Activated naive CD8-positive, alpha-beta T cell (primary cell): ENCODE data around the gene M1AP.

ENCODE experiments used
- H3K27ac Mint-ChIP-seq: one replicate; pipeline ENCODE4 v1.8.0; 2021; ENCODE audit warnings: mixed read lengths
- H3K27me3 Mint-ChIP-seq: one replicate; pipeline ENCODE4 v1.8.0; 2021; ENCODE audit warnings: mixed read lengths
- H3K36me3 Mint-ChIP-seq: one replicate; pipeline ENCODE4 v1.8.0; 2021; ENCODE audit warnings: mixed read lengths
- H3K4me1 Mint-ChIP-seq: one replicate; pipeline ENCODE4 v1.8.0; 2021; ENCODE audit warnings: low read depth, mixed read lengths
- H3K4me3 Mint-ChIP-seq: one replicate; pipeline ENCODE4 v1.8.0; 2021; ENCODE audit warnings: mild to moderate bottlenecking, mixed read lengths
- H3K9me3 Mint-ChIP-seq: one replicate; pipeline ENCODE4 v1.8.0; 2021; ENCODE audit warnings: low read depth, mixed read lengths

Gene M1AP

GRCh38 chr2:74554820-74555531 lies 93.2 kb downstream of the M1AP start:
- Mint-ChIP-seq H3K4me3 (peak overlapping the region; percentile 92), H3K9me3 (no peaks in the 10 kb centered on the region), H3K27ac (peak overlapping the region; percentile 81), H3K36me3 (no peaks in the 10 kb centered on the region), H3K27me3 (peaks cover 11% of the 10 kb centered on the region), H3K4me1 (peaks cover 5% of the 10 kb centered on the region)

DNA sequence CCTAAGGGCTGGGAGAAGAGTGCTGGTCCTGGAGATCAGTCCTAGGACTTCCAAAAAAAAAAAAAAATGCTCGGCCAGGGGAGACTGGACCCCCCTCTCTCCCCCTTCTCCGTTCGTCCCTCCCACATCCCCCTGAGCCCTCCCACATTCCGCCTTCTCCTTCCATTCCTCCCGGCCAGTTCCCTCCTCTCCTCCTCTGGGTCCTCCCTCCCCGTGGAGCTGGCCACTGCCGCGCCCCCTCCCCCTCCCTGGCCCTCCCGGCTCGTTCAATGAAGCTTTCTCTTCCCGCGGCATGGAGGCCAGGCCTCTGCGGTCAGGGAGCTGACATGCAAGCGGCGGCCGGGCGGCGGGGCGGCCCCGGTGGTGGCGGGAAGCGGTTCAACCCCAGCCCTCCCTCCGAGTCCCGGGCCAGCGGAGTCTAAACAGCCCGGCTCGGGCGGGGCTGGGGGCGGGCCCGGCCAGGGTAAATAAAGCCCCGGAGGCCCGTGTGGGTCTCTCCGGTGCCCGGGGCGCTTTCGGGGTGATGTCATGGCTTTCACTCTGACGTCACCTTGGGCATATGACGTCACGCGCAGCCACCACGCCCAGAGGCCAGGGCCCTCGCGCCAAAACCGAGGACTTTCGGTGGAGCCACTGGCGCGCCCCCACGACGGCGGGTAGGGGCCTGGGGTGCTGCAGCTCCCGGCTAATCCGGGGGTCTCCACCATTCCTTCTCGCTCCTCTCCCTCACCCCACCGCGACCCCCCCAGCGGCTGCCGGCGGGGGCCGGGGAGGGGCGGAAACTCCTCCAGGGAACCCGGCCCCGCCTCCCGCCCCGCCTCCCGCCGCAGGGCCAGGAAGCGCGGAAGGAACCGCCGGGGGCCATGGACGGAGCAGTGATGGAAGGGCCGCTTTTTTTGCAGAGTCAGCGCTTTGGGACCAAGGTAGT lies 94.0 kb downstream of the M1AP start, which contains the start of the genes DOK1 and LOXL3:
TSS of gene DOK1 (plus strand) at position 829 of the 928 bp plus-strand sequence. CDS start at position 864, 35 bp downstream.
TSS of gene LOXL3 (minus strand) at position 51 of the 928 bp plus-strand sequence. CDS start 1,308 bp downstream, outside the sequence.
- peak within 1 kb of the TSS; percentile 92 for H3K4me3 Mint-ChIP-seq
- H3K27ac Mint-ChIP-seq, result peak within 1 kb of the TSS; percentile 81
- H3K27me3 Mint-ChIP-seq, result peaks cover 15% of the 10 kb centered on the region
- H3K9me3 Mint-ChIP-seq, result no peaks in the 10 kb centered on the region
- H3K36me3 Mint-ChIP-seq, result no peaks in the 10 kb centered on the region
- H3K4me1 Mint-ChIP-seq, result peaks cover 9% of the 10 kb centered on the region

DNA sequence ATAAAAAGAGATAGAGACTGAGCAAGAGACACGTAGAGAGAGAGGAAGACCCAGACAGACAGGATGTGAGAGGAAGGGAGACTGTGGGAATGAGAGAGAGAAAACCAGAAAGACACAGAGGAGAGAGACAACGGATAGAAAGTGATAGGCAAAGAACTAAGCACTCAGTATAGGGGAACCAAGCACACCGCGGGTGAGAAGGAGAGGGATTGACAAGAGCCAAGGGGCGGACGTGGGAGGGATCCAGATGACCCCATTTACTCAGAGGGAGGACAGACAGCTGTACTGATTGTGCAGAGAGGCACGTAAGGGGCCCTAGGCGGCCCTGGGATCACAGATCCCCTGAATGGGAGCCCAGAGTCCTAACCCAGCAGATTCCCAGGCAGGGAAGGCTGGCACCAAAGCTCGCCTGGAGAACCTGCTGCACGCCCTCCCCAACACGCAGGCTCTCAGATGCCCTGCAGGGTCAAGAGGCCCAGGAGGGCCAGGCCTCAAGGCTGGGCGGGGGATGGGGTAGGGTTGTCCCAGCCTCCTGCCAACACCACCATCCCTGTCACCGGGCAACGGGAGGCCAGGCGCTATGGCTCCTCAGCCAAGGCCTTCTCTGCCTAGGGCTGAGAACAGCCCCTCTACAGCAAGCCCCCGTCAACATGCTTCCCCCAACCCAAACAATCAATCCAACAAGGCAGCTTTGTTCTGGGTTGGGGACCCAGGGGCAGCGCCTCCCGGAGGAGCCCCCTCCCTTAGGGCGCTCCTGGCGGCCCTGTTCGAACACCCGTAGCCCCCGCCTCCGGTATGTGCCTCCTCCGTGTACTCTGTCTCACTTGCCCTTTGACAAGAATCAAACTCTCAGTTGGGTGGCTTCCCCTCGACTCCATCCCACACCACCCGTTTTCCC lies 95.0 kb downstream of the M1AP start:
- H3K27me3 Mint-ChIP-seq, result peaks cover 19% of the 10 kb centered on the region
- no peaks in the 10 kb centered on the region for H3K36me3 Mint-ChIP-seq
- H3K4me3 Mint-ChIP-seq, result peak overlapping the region; percentile 80
- H3K27ac Mint-ChIP-seq, result peak overlapping the region; percentile 10
- peaks cover 12% of the 10 kb centered on the region for H3K4me1 Mint-ChIP-seq
- no peaks in the 10 kb centered on the region for H3K9me3 Mint-ChIP-seq

- Mint-ChIP-seq H3K9me3 (no peaks in the 10 kb centered on the region), H3K4me1 (peaks cover 13% of the 10 kb centered on the region), H3K36me3 (no peaks in the 10 kb centered on the region), H3K27ac (no peak overlapping the region), H3K4me3 (peak overlapping the region; percentile 69), H3K27me3 (peaks cover 26% of the 10 kb centered on the region)
Observed at GRCh38 chr2:74551942-74552913, 95.9 kb downstream of the M1AP start.

DNA sequence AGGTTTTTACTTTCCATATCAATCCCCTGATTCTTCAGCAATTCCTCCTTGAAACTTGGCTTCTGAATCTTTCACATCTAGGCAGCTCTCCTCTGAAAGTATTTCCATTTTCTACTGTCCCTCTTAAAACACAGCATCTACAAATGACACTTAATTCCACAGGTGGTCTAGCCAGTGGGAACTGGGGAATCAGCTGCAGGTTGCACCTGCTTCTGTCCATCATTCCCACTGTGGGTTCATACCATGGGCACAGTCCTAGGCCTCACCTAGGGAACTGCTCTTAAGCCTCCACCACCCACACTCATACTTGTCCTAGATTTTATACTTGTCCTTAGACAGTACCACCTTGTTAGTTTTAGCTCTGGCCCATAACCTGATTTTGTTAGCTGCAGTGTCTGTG lies 96.6 kb downstream of the M1AP start:
- Mint-ChIP-seq H3K4me1 (peaks cover 13% of the 10 kb centered on the region), H3K36me3 (no peaks in the 10 kb centered on the region), H3K9me3 (no peaks in the 10 kb centered on the region), H3K27me3 (peaks cover 28% of the 10 kb centered on the region), H3K4me3 (no peak overlapping the region), H3K27ac (no peak overlapping the region)

GRCh38 chr2:74550231-74550630 lies 97.9 kb downstream of the M1AP start:
- peaks cover 11% of the 10 kb centered on the region for H3K4me1 Mint-ChIP-seq
- H3K4me3 Mint-ChIP-seq, result peak overlapping the region; percentile 70
- H3K27me3 Mint-ChIP-seq, result peaks cover 29% of the 10 kb centered on the region
- H3K27ac Mint-ChIP-seq, result no peak overlapping the region
- no peaks in the 10 kb centered on the region for H3K9me3 Mint-ChIP-seq
- no peaks in the 10 kb centered on the region for H3K36me3 Mint-ChIP-seq

GRCh38 chr2:74548900-74549826 lies 99.0 kb downstream of the M1AP start:
- Mint-ChIP-seq H3K4me3 (peak overlapping the region; percentile 70), H3K27ac (no peak overlapping the region), H3K36me3 (no peaks in the 10 kb centered on the region), H3K4me1 (peaks cover 10% of the 10 kb centered on the region), H3K27me3 (peaks cover 32% of the 10 kb centered on the region), H3K9me3 (no peaks in the 10 kb centered on the region)

DNA sequence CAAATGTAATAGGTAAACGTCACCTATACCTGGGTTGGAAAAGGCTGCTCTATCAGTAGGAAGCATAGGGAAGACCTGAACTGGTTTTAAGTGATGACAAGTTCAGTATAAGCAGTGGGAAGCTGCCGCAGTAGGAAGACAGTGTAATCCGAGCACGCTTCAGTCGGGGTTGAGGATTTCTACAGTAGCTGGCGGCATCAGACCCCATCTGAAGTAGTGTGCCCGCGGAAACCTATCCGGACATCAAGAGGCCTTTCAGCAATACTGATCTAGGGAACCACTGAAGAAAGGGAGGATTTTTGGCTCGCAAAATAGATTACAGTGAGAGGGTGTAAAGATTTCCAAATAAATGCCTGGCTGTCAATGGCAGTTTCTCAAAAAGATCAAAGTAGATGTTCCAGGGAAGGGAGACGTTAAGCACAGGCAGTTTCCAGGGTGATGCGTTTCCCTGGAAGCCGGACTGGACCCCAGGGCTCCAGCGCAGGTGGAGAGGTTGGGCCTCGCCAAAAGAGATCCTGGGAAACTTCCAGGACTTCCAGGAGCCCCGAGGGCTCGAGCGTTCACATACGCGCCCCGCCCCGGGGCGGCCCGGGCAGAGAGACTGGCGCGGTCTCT lies 99.7 kb downstream of the M1AP start:
- no peak overlapping the region for H3K27ac Mint-ChIP-seq
- H3K27me3 Mint-ChIP-seq, result peaks cover 33% of the 10 kb centered on the region
- peak overlapping the region; percentile 87 for H3K4me3 Mint-ChIP-seq
- H3K4me1 Mint-ChIP-seq, result peaks cover 8% of the 10 kb centered on the region
- H3K9me3 Mint-ChIP-seq, result no peaks in the 10 kb centered on the region
- no peaks in the 10 kb centered on the region for H3K36me3 Mint-ChIP-seq

- H3K36me3 Mint-ChIP-seq, result peaks cover 2% of the 10 kb centered on the region
- peaks cover 36% of the 10 kb centered on the region for H3K27me3 Mint-ChIP-seq
- H3K27ac Mint-ChIP-seq, result no peak overlapping the region
- H3K9me3 Mint-ChIP-seq, result no peaks in the 10 kb centered on the region
- no peak overlapping the region for H3K4me3 Mint-ChIP-seq
- peaks cover 8% of the 10 kb centered on the region for H3K4me1 Mint-ChIP-seq
Observed at GRCh38 chr2:74546004-74546403, 102.1 kb downstream of the M1AP start.

- H3K36me3 Mint-ChIP-seq, result peaks cover 2% of the 10 kb centered on the region
- H3K9me3 Mint-ChIP-seq, result no peaks in the 10 kb centered on the region
- H3K27ac Mint-ChIP-seq, result no peak overlapping the region
- H3K27me3 Mint-ChIP-seq, result peaks cover 28% of the 10 kb centered on the region
- peaks cover 7% of the 10 kb centered on the region for H3K4me1 Mint-ChIP-seq
- H3K4me3 Mint-ChIP-seq, result no peak overlapping the region
Observed at GRCh38 chr2:74544634-74545033, 103.5 kb downstream of the M1AP start.

DNA sequence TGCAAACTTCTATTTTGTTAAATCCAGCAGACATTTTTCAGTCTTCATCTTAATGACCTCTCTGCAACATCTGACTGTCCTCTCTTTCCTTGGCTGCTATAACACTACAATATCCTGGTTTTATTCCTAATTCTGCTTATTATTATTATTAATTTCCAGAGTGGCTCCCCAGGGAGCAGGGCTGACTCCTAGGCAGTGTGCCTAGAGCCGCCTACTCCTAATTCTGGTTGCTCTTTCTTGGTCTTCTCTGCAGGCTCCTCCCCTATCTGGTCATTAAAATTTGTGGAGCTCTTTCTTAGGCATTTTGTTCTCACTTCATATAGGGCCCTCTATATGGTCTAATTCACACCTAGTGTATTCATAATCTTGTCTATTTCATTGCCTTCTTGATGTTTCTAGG lies 105.2 kb downstream of the M1AP start:
- Mint-ChIP-seq H3K9me3 (no peaks in the 10 kb centered on the region), H3K36me3 (peaks cover 2% of the 10 kb centered on the region), H3K27ac (no peak overlapping the region), H3K4me3 (no peak overlapping the region), H3K4me1 (no peaks in the 10 kb centered on the region), H3K27me3 (peaks cover 21% of the 10 kb centered on the region)

DNA sequence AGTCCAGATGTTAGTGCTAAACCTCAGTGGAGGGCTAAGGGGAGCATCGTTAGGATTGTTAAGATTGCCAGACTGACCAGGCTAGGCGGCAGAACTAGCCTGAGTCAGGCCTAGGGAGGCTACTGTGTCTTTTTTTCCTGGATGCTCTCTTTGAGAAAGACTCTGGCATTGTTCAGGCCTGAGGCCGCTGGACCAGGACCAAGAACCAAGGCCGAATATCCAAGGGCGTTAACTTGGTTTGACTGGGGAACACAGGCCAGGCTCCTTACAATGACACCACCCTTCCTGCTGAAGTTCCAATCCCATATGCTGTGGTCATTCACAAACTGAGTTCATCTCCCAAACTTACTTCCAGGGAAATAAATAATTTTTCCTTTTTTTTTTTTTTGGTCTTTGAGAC lies 107.8 kb downstream of the M1AP start:
- H3K36me3 Mint-ChIP-seq, result peaks cover 2% of the 10 kb centered on the region
- H3K27me3 Mint-ChIP-seq, result peaks cover 15% of the 10 kb centered on the region
- H3K9me3 Mint-ChIP-seq, result no peaks in the 10 kb centered on the region
- no peaks in the 10 kb centered on the region for H3K4me1 Mint-ChIP-seq
- H3K4me3 Mint-ChIP-seq, result no peak overlapping the region
- H3K27ac Mint-ChIP-seq, result no peak overlapping the region
